ENCODE results near the gene MICAL1. TPM values are rescaled to one million over a fixed set of nuclear protein-coding genes. Genes with fewer than 3 reads are reported as not detected.

MICAL1 gene
- total RNA-seq, 2 experiments from 2014 or later = 86.0 to 93.1 TPM

DNA sequence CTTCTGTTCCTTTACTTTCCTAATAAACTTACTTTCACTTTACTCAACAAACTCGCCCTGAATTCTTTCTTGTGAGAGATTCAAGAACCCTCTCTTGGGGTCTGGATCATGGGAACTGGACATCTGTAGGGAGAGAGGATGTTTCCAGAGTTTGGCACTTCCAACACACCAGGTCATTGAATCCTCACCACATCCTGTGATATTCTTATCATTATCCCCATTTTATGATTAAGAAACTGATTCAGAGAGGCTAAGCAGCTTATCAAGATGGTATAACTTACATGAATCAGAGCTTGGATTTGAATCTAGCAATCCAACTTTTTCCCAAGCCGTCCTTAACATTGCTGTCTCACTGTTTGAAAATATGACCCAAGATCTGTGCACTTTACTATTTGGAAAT, 30.6 kb downstream of the MICAL1 start:
- CTCF ChIA-PET = interaction anchor here (0.9 to 1.0 kb wide), 2 partner anchors 12 to 17 kb away, joined by 3 read pairs; no protein-coding TSS in a partner anchor
- Mint-ChIP-seq H3K9me3 (ENCODE audit: low read depth) (no peaks in the 10 kb centered on the region), H3K27ac (no peak overlapping the region), H3K4me1 (peaks cover 1% of the 10 kb centered on the region), H3K36me3 (no peaks in the 10 kb centered on the region), H3K4me3 (no peak overlapping the region), H3K27me3 (peaks cover 9% of the 10 kb centered on the region)
- DNase-seq = no peak
- ATAC-seq = no peak

DNA sequence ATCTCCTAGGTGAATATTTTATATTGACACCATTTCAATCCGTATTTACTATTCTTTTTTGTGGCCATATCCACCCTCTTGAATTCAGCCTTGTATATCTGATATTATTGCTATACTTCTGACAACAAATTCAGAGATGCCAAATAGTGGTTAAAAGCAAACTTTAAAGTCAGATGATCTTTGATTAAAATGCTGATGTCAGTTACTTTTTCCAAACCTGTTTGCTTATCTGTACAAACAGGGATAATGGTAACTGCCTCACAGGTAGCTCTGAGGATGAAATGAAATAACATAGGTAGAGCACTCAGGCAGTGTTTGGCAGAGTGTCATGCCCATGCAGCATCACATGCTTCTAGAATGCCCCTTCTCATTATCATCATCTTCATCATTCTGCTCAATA, 34.4 kb downstream of the MICAL1 start:
- Mint-ChIP-seq H3K4me1 (peaks cover 1% of the 10 kb centered on the region), H3K27ac (no peak overlapping the region), H3K9me3 (ENCODE audit: low read depth) (no peaks in the 10 kb centered on the region), H3K4me3 (no peak overlapping the region), H3K27me3 (peaks cover 4% of the 10 kb centered on the region), H3K36me3 (no peaks in the 10 kb centered on the region)
- CTCF ChIA-PET = interaction anchor here (1.1 kb wide), 1 partner anchor 9 kb away, joined by 3 read pairs; no protein-coding TSS in a partner anchor
- DNase-seq (no peak), ATAC-seq (no peak)

DNA sequence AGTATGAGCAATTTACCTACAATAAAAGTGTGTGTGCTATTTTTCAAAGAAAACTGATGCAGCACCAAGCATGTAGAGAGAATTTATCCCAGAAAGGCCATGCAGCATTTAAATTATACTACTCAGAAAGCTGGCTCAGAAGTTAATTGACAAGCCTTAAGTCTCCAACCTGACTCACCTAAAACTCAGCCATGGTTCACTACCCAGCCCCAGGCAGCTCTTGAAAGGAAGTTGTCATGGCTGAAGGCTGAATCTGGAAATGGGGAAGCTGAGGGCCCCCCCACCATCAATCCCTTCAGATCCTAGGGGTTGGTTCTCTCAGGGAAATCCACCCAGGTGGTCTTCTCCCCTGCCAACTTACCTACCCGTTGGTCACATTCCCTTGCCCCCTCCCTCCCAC, 34.8 kb downstream of the MICAL1 start:
- H3K27me3 Mint-ChIP-seq = peaks cover 4% of the 10 kb centered on the region
- no peak overlapping the region for H3K4me3 Mint-ChIP-seq
- peaks cover 1% of the 10 kb centered on the region for H3K4me1 Mint-ChIP-seq
- H3K36me3 Mint-ChIP-seq = no peaks in the 10 kb centered on the region
- no peaks in the 10 kb centered on the region for H3K9me3 Mint-ChIP-seq (ENCODE audit: low read depth)
- CTCF ChIA-PET = interaction anchor here (1.1 kb wide), 1 partner anchor 9 kb away, joined by 3 read pairs; no protein-coding TSS in a partner anchor
- no peak for DNase-seq
- no peak overlapping the region for H3K27ac Mint-ChIP-seq
- ATAC-seq = no peak

DNA sequence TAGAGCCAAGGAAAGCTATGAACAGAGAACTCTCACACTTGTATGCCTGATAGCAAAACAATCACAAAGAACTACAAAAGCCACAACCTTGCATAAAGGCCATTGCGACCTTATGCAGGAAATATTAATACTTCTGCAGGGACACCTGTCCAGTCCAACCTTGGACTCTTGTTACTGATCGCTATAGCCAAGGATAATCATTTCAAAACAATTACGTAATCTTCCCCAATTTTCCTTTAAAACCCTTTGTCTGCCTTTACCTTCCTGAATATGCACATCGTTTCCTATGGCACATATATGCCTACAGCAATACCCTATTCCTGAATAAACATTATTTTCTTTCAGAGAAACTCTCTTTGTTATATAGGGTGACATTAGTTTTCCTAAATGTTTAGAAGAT, 37.9 kb downstream of the MICAL1 start:
- H3K27ac Mint-ChIP-seq = no peak overlapping the region
- ATAC-seq = no peak
- H3K4me3 Mint-ChIP-seq = no peak overlapping the region
- H3K27me3 Mint-ChIP-seq = peaks cover 16% of the 10 kb centered on the region
- H3K9me3 Mint-ChIP-seq (ENCODE audit: low read depth) = no peaks in the 10 kb centered on the region
- CTCF ChIA-PET = no interaction called here
- no peaks in the 10 kb centered on the region for H3K36me3 Mint-ChIP-seq
- H3K4me1 Mint-ChIP-seq = no peaks in the 10 kb centered on the region
- DNase-seq = no peak

DNA sequence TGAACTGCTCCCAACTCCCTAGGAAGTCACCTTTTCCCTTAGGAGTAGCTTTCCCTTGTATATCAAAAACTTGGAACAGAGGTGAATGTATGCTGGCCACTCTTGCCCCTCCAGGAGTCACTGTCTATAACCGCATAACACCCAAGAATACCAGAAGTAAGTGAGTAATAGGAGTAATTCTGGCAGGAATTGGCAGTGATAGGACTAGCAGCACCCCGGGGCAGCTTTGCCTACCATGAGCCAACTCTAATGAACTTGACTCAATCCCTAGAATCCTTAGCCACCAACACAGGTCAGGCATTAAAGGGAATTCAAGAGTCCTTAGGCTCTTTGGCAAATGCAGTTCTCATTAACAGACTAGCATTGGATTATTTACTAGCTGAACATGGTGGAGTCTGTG, 44.5 kb downstream of the MICAL1 start:
- H3K27ac Mint-ChIP-seq = no peak overlapping the region
- H3K9me3 Mint-ChIP-seq (ENCODE audit: low read depth) = no peaks in the 10 kb centered on the region
- H3K4me1 Mint-ChIP-seq = no peaks in the 10 kb centered on the region
- DNase-seq (no peak), ATAC-seq (no peak)
- peaks cover 29% of the 10 kb centered on the region for H3K27me3 Mint-ChIP-seq
- no peaks in the 10 kb centered on the region for H3K36me3 Mint-ChIP-seq
- CTCF ChIA-PET = interaction anchor here (1.1 to 1.3 kb wide), 2 partner anchors 10 to 619 kb away, joined by 3 read pairs; no protein-coding TSS in a partner anchor
- H3K4me3 Mint-ChIP-seq = no peak overlapping the region

DNA sequence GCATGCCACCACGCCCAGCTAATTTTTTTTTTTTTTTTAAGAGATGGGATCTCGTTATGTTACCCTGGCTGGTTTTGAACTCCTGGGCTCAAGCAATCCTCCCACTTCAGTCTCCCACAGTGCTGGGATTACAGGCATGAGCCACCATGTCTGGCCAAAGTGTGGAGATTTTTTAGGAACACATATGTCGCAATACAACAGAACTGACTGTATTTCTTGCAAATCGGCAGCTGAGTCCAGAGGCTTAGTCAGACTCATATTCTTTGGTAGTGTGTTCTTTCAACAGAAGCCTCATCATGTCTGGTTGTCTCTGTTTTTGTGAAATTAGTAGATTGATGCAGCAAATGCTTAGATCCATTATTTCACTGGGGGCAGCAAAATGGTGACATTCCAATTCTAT, 49.4 kb downstream of the MICAL1 start:
- Mint-ChIP-seq H3K27me3 (peaks cover 9% of the 10 kb centered on the region), H3K4me1 (no peaks in the 10 kb centered on the region), H3K36me3 (no peaks in the 10 kb centered on the region), H3K4me3 (no peak overlapping the region), H3K27ac (no peak overlapping the region), H3K9me3 (ENCODE audit: low read depth) (no peaks in the 10 kb centered on the region)
- ATAC-seq (no peak), DNase-seq (no peak)
- CTCF ChIA-PET = interaction anchor here (0.9 kb wide), 1 partner anchor 400 kb away, joined by 3 read pairs; no protein-coding TSS in a partner anchor

DNA sequence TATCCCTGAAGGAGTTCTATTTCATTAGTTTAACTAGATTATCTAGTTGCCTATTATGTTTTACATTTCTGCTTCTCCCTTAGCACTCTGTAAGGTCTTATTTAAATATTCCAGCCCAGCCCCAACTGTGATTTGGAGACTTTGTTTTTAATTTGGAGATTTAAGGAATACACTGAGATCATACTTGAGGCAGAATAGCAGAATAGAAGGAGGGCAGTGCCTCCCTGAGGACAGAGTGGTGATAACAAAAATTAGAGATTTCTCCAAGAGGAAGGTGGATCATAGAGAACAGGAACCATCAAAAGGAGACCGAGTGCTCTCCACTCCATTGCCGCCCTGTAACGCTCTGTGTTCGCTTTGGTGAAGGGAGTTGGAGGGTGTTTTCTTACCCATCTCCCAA, 58.6 kb downstream of the MICAL1 start:
- Mint-ChIP-seq H3K9me3 (ENCODE audit: low read depth) (no peaks in the 10 kb centered on the region), H3K27me3 (no peaks in the 10 kb centered on the region), H3K4me3 (no peak overlapping the region), H3K4me1 (peaks cover 4% of the 10 kb centered on the region), H3K27ac (no peak overlapping the region), H3K36me3 (no peaks in the 10 kb centered on the region)
- DNase-seq (no peak), ATAC-seq (no peak)
- CTCF ChIA-PET = interaction anchor here (0.6 to 2.2 kb wide), 4 partner anchors 11 to 1261 kb away, joined by 3 to 9 read pairs (median 4); no protein-coding TSS in a partner anchor

DNA sequence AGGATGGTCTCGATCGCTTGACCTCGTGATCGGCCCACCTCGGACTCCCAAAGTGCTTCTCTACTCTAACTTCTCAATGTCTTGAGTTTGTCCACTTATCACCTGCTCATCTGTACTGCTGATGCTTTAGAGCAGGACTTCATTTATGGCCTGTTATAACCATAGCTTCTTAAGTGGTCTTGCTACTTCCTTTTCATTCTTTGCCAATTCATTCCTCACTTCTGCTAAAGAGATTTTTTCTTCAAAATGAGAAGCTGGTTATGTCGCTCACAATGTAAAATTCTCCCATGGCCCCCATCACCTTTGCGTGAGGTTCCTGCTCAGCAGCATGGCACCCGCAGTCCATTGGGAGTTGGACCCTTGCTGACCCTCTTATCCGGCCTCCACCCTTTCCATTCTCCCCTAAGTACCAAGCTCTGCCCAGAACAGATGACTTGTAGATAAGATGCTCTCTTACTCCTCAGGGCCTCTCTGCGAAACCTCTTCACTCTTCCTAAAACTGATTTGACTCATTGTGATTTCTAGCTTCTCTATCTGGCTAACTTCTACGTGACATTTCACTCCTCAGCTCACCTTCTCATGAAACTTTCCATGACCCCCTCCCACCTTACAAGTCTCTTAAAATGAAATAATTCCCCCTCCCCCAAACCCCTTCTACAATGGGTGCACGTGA, 59.4 kb downstream of the MICAL1 start:
- H3K36me3 Mint-ChIP-seq = no peaks in the 10 kb centered on the region
- no peak for DNase-seq
- ATAC-seq = no peak
- H3K4me3 Mint-ChIP-seq = no peak overlapping the region
- peaks cover 7% of the 10 kb centered on the region for H3K4me1 Mint-ChIP-seq
- H3K9me3 Mint-ChIP-seq (ENCODE audit: low read depth) = no peaks in the 10 kb centered on the region
- no peak overlapping the region for H3K27ac Mint-ChIP-seq
- CTCF ChIA-PET = interaction anchor here (0.6 to 2.2 kb wide), 5 partner anchors 10 to 1261 kb away, joined by 3 to 9 read pairs (median 4); no protein-coding TSS in a partner anchor
- H3K27me3 Mint-ChIP-seq = no peaks in the 10 kb centered on the region

Other genes with a start within 250 kb of the MICAL1 start
- 100 to 1,000 TPM; 238 to 275 TPM for gene CD164, start 73.3 kb downstream of the MICAL1 start, total RNA-seq
- gene PPIL6, start 15.1 kb downstream of the MICAL1 start, total RNA-seq = under 1 TPM in 1 of 2 experiments, not detected in 1; 0.21 TPM
- 10 to 100 TPM; 14.3 to 14.6 TPM for gene SMPD2, start 15.0 kb downstream of the MICAL1 start, total RNA-seq
- gene ZBTB24, start 27.4 kb upstream of the MICAL1 start, total RNA-seq = 10 to 100 TPM; 17.5 to 22.7 TPM
- 1 to 10 TPM; 4.4 to 6.2 TPM for gene AK9, start 235.4 kb upstream of the MICAL1 start, total RNA-seq
- 10 to 100 TPM in 1 of 2 experiments, 1 to 10 TPM in 1; 9.0 to 11.1 TPM for gene FIG4, start 235.5 kb upstream of the MICAL1 start, total RNA-seq